ENCODE measurements around the gene AGER.

DNA sequence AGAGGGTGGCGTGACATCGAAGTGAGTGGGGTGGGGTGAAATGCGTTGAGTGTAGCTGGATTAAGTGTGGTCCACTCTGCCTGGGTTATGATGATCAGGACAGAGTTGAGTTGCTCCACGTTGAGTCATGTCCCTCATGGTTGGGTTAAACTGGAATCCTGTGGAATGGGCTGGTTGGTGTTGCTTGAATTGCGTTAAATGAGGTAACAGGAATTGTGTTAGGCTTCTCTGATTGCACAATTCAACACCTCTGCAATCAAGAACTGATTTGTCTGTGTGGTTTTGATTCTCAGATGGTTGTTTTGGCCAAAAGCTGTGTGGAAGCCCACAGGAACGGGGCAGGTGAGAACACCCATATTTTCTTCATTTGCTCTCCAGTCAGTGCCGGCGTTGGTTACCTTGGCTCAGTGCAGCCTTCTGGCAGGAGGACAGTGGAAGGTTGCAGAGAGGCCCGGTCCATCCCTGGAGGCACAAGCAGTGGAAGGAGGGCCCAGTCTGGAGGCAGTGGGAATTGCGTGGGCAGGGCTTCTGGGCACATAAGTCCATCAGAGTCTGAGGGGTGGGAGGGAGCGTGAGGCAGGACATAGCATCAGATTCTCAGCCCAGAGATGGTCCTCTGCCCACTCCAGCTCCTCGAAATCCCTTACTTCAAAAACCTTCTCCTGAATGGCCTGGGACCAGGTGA is 28.2 kb upstream of the AGER start:
- TF ChIP-seq CTCF (IDR thresholded peaks at IDR 0.05) (no peak), POLR2A (IDR thresholded peaks at IDR 0.05) (no peak)
